MCF 10A (cell line): Measurements from ENCODE around the gene MMD. TPM values are rescaled to one million over a fixed set of nuclear protein-coding genes. Genes with fewer than 3 reads are reported as not detected.

ENCODE experiments used
- BruUV-seq: library from RNA; stranded (reverse); fragments of 400-500 nt; replicated peaks from 2 replicates; lab custom pipeline; 2021; lab: Mats Ljungman, UMichigan
- CTCF ChIA-PET: fragments of 300-600 bp; sonication (Branson Sonifier 250); formaldehyde crosslinking; extraction: SDS; loops from one replicate; lab custom pipeline; 2021; ENCODE audit warnings: antibody characterized with exemption, inconsistent platforms; lab: Yijun Ruan, JAX
- POLR2A ChIA-PET: fragments of 300-600, 350-650 bp; sonication (Branson Sonifier 250); formaldehyde crosslinking; extraction: SDS; loops from one replicate; lab custom pipeline; 2020; ENCODE audit warnings: antibody characterized with exemption, inconsistent platforms; lab: Yijun Ruan, JAX
- DNase-seq: peaks from one replicate; pipeline ENCODE4 v3.0.0-alpha.2; 2018; ENCODE audit not compliant: unreplicated experiment
- H3K27ac Mint-ChIP-seq: one replicate; pipeline ENCODE4 v1.8.0; 2022; ENCODE audit warnings: mild to moderate bottlenecking, low read depth, mixed read lengths; ENCODE audit not compliant: unreplicated experiment
- H3K27me3 Mint-ChIP-seq: one replicate; pipeline ENCODE4 v1.8.0; 2022; ENCODE audit warnings: mixed read lengths; ENCODE audit not compliant: insufficient read depth, unreplicated experiment
- H3K36me3 Mint-ChIP-seq: one replicate; pipeline ENCODE4 v1.8.0; 2022; ENCODE audit warnings: mild to moderate bottlenecking, moderate library complexity, mixed read lengths; ENCODE audit not compliant: insufficient read depth, unreplicated experiment
- H3K4me1 Mint-ChIP-seq: one replicate; pipeline ENCODE4 v1.8.0; 2022; ENCODE audit warnings: mixed read lengths; ENCODE audit not compliant: insufficient read depth, unreplicated experiment
- H3K4me3 Mint-ChIP-seq: one replicate; pipeline ENCODE4 v1.8.0; 2022; ENCODE audit warnings: mild to moderate bottlenecking, moderate library complexity, mixed read lengths; ENCODE audit not compliant: unreplicated experiment
- H3K9me3 Mint-ChIP-seq: one replicate; pipeline ENCODE4 v1.8.0; 2022; ENCODE audit warnings: mixed read lengths; ENCODE audit not compliant: unreplicated experiment
- intact Hi-C: fragments of 100-400 bp; cut with micrococcal nuclease; formaldehyde crosslinking; loops from 2 replicates; pipeline ENCODE4 v1.14.1; 2022
- total RNA-seq: library from RNA; stranded (reverse); gene quantifications from 2 replicates; pipeline ENCODE4 v1.2.3, GENCODE V29; 2022
- TF ChIP-seq, protein P1 (sequence below): fragments of 200-600 bp; IDR thresholded peaks from one replicate; pipeline ENCODE4 v1.8.0; 2022; ENCODE audit warnings: antibody characterized with exemption, mild to moderate bottlenecking; ENCODE audit not compliant: unreplicated experiment

Gene MMD
- total RNA-seq, 1 experiment from 2014 or later, result 5.9 TPM

DNA sequence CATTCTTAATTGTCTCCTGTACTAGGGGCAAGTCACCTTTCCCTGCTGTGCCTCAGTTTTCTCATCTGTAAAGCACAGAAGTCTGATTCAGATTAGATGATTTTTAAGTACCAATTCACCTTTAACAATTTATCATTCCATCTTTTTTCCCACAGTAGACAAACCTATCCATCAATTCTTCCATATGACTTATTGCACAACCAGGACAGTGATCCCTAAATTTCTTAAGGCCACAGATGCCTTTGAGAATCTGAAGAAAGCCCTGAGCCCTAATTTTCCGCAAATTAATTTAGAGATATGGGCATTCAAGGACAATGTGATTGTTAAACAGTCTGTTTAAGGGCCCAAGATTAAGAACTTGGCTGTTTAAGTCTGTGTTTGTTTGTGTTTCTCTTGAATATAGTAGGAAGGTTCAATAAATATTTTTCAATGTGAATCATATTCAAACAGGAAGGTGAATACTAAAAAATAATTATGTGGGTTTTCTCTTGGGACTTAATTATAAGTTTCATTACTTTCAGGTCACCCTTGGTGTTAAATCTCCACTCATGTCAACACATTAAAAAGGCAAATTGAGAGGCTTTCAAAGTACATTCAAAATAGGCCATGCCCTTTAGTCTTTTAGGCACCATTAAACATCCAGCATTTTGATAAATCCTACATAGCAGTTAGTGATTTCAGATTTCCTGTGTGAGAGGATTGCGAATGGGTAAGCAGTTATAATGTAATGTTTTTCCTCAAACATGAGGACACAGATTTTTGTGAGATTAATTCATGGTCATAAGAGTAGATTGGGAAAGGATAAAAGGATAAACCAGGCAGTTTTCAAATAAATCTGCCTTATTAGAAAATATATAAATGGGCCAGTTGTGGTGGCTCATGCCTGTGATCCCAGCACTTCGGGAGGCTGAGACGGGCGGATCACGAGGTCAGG lies 34.9 kb upstream of the MMD start:
- intact Hi-C loops, result no loop called here
- Mint-ChIP-seq H3K27ac (no peak overlapping the region), H3K4me3 (no peak overlapping the region), H3K9me3 (no peaks in the 10 kb centered on the region), H3K4me1 (peaks cover 24% of the 10 kb centered on the region), H3K36me3 (peaks cover 6% of the 10 kb centered on the region), H3K27me3 (no peaks in the 10 kb centered on the region)
- no TSS peak for BruUV-seq
- POLR2A ChIA-PET, result interaction anchor here (1.1 kb wide), 1 partner anchor 26 kb away, joined by 3 read pairs; no protein-coding TSS in a partner anchor
- CTCF ChIA-PET, result no interaction called here
- TF ChIP-seq, protein P1, sequence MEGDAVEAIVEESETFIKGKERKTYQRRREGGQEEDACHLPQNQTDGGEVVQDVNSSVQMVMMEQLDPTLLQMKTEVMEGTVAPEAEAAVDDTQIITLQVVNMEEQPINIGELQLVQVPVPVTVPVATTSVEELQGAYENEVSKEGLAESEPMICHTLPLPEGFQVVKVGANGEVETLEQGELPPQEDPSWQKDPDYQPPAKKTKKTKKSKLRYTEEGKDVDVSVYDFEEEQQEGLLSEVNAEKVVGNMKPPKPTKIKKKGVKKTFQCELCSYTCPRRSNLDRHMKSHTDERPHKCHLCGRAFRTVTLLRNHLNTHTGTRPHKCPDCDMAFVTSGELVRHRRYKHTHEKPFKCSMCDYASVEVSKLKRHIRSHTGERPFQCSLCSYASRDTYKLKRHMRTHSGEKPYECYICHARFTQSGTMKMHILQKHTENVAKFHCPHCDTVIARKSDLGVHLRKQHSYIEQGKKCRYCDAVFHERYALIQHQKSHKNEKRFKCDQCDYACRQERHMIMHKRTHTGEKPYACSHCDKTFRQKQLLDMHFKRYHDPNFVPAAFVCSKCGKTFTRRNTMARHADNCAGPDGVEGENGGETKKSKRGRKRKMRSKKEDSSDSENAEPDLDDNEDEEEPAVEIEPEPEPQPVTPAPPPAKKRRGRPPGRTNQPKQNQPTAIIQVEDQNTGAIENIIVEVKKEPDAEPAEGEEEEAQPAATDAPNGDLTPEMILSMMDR, result no peak
- no peak for DNase-seq

DNA sequence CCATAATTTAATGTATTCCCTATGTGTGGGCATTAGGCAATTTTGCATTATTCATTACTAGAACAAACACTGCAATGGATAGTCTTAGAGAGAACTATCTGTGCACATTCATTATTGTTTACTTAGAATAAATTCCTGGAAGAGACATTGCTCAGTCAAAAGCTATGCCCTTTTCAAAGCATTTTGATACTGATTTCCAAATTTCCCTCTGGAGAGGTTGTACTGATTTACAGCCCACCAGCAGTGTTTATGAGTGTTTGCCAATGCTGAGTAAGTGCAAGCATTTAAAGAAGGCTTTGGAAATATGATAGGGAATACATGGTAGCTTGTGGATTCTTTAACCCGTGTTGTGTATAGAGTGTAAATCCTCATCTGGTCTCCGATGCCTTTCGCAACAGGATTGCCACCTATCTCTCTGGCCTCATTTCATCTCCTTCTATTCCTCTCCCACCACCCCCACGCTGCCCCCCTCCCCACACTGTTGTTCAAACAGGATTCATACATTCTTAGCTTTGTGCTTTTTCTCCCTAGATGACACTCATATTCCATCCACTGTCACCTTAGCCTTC lies 33.4 kb upstream of the MMD start:
- peaks cover 6% of the 10 kb centered on the region for H3K36me3 Mint-ChIP-seq
- no TSS peak for BruUV-seq
- H3K27me3 Mint-ChIP-seq, result no peaks in the 10 kb centered on the region
- peaks cover 30% of the 10 kb centered on the region for H3K4me1 Mint-ChIP-seq
- peak overlapping the region; percentile 42 for H3K27ac Mint-ChIP-seq
- ChIA-PET POLR2A (interaction anchor here (0.5 to 2.0 kb wide), 4 partner anchors 9 to 41 kb away, joined by 3 to 10 read pairs (median 3); no protein-coding TSS in a partner anchor), CTCF (interaction anchor here (1.2 kb wide), 1 partner anchor 19 kb away, joined by 4 read pairs; no protein-coding TSS in a partner anchor)
- no peak overlapping the region for H3K4me3 Mint-ChIP-seq
- TF ChIP-seq, protein P1, result no peak
- DNase-seq, result peak; percentile 86
- H3K9me3 Mint-ChIP-seq, result no peaks in the 10 kb centered on the region
- intact Hi-C loops, result no loop called here

DNA sequence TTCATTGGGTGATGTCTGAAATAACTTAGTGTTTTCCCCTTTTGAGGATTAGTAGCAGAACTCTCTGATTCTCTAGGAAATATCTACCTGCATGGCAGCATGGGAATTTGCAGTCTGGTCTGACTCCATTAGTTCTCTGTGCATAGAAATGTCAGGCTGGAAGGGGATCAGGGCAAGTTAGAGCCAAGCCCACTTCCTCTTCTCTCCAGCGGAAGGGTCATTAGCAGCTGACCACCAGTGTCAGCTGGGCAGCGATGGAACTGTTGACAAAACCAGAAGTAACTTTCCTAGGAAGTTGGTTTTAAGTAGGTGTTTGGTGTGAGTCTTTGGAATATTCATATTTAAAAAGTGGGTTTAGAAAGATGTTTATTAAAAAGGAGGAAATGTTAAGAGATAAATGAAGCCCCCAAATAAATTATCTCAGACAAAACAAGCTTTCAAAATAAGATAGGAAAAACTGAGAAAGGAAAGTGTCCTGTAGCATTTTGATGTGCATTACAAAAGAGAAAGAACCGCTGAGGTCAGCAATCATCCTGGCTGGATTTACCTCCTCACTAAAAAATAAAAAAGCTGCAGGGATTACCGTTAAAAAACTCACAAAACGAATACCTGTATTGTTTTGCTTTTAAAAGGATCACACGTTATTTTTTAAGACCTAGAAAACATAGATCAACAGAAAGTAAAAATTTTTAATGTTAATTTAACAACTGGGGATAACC lies 32.4 kb upstream of the MMD start:
- no peak overlapping the region for H3K27ac Mint-ChIP-seq
- ChIA-PET CTCF (no interaction called here), POLR2A (interaction anchor here (1.1 to 2.0 kb wide), 2 partner anchors 21 to 33 kb away, joined by 4 to 10 read pairs; no protein-coding TSS in a partner anchor)
- no TSS peak for BruUV-seq
- H3K4me3 Mint-ChIP-seq, result no peak overlapping the region
- TF ChIP-seq, protein P1, result no peak
- H3K27me3 Mint-ChIP-seq, result no peaks in the 10 kb centered on the region
- no peak for DNase-seq
- peaks cover 30% of the 10 kb centered on the region for H3K4me1 Mint-ChIP-seq
- no peaks in the 10 kb centered on the region for H3K9me3 Mint-ChIP-seq
- intact Hi-C loops, result no loop called here
- H3K36me3 Mint-ChIP-seq, result peaks cover 6% of the 10 kb centered on the region
